Effector memory CD4-positive, alpha-beta T cell (primary cell): ENCODE results near the gene ELAC2.

Source experiments
- DNase-seq, 3 donors: peaks; one replicate each; pipeline ENCODE4 v3.0.0-alpha.2; 2020
- H3K27ac ChIP-seq: 2 replicates; pipeline ENCODE4 v1.7.0; 2013; ENCODE audit warnings: mild to moderate bottlenecking, low read length, moderate library complexity; ENCODE audit not compliant: insufficient read depth, poor library complexity, severe bottlenecking
- H3K27me3 ChIP-seq: replicated peaks from 2 replicates; pipeline ENCODE4 v1.7.0; 2013; ENCODE audit warnings: mild to moderate bottlenecking, low read length; ENCODE audit not compliant: insufficient read depth, control insufficient read depth, poor library complexity, severe bottlenecking
- H3K36me3 ChIP-seq: 2 replicates; pipeline ENCODE4 v1.7.0; 2013; ENCODE audit warnings: mild to moderate bottlenecking, low read length, moderate library complexity; ENCODE audit not compliant: control insufficient read depth, insufficient read depth
- H3K4me1 ChIP-seq: 2 replicates; pipeline ENCODE4 v1.7.0; 2013; ENCODE audit warnings: low read length, mild to moderate bottlenecking; ENCODE audit not compliant: control insufficient read depth, insufficient read depth, poor library complexity, severe bottlenecking
- H3K4me3 ChIP-seq: 2 replicates; pipeline ENCODE4 v1.7.0; 2013; ENCODE audit warnings: low read length, low read depth, mild to moderate bottlenecking; ENCODE audit not compliant: insufficient read depth, poor library complexity, severe bottlenecking
- H3K9me3 ChIP-seq: 2 replicates; pipeline ENCODE4 v1.7.0; 2013; ENCODE audit warnings: mild to moderate bottlenecking, low read length, moderate library complexity; ENCODE audit not compliant: control insufficient read depth

ELAC2 gene

GRCh38 chr17:12961655-12962054 lies 56.2 kb downstream of the ELAC2 start:
- Histone ChIP-seq H3K9me3 (no peaks in the 10 kb centered on the region), H3K4me3 (no peak overlapping the region), H3K27me3 (no peaks in the 10 kb centered on the region), H3K27ac (no peak overlapping the region), H3K4me1 (no peaks in the 10 kb centered on the region), H3K36me3 (no peaks in the 10 kb centered on the region)
- no peak for DNase-seq

- no peaks in the 10 kb centered on the region for H3K27me3 ChIP-seq
- H3K27ac ChIP-seq: no peak overlapping the region
- H3K4me1 ChIP-seq: no peaks in the 10 kb centered on the region
- no peaks in the 10 kb centered on the region for H3K9me3 ChIP-seq
- DNase-seq: no peak
- no peaks in the 10 kb centered on the region for H3K36me3 ChIP-seq
- no peak overlapping the region for H3K4me3 ChIP-seq
Observed at GRCh38 chr17:12959441-12959840, 58.4 kb downstream of the ELAC2 start.

GRCh38 chr17:12958786-12959185 lies 59.0 kb downstream of the ELAC2 start:
- Histone ChIP-seq H3K27me3 (no peaks in the 10 kb centered on the region), H3K9me3 (no peaks in the 10 kb centered on the region), H3K27ac (no peak overlapping the region), H3K4me1 (no peaks in the 10 kb centered on the region), H3K36me3 (no peaks in the 10 kb centered on the region), H3K4me3 (no peak overlapping the region)
- DNase-seq: no peak

- Histone ChIP-seq H3K27me3 (no peaks in the 10 kb centered on the region), H3K9me3 (no peaks in the 10 kb centered on the region), H3K4me1 (no peaks in the 10 kb centered on the region), H3K4me3 (no peak overlapping the region), H3K36me3 (no peaks in the 10 kb centered on the region), H3K27ac (no peak overlapping the region)
- DNase-seq: no peak
Observed at GRCh38 chr17:12955521-12955920, 62.3 kb downstream of the ELAC2 start.

- no peaks in the 10 kb centered on the region for H3K9me3 ChIP-seq
- no peaks in the 10 kb centered on the region for H3K36me3 ChIP-seq
- no peaks in the 10 kb centered on the region for H3K4me1 ChIP-seq
- no peak overlapping the region for H3K4me3 ChIP-seq
- DNase-seq: no peak
- H3K27ac ChIP-seq: no peak overlapping the region
- H3K27me3 ChIP-seq: no peaks in the 10 kb centered on the region
Observed at GRCh38 chr17:12953156-12953555, 64.7 kb downstream of the ELAC2 start.

GRCh38 chr17:12952012-12952411 lies 65.8 kb downstream of the ELAC2 start:
- Histone ChIP-seq H3K4me3 (no peak overlapping the region), H3K27ac (no peak overlapping the region), H3K4me1 (no peaks in the 10 kb centered on the region), H3K36me3 (no peaks in the 10 kb centered on the region), H3K27me3 (no peaks in the 10 kb centered on the region), H3K9me3 (no peaks in the 10 kb centered on the region)
- DNase-seq: no peak

GRCh38 chr17:12947047-12947446 lies 70.8 kb downstream of the ELAC2 start:
- Histone ChIP-seq H3K4me3 (no peak overlapping the region), H3K4me1 (no peaks in the 10 kb centered on the region), H3K27ac (no peak overlapping the region), H3K36me3 (no peaks in the 10 kb centered on the region), H3K9me3 (no peaks in the 10 kb centered on the region), H3K27me3 (no peaks in the 10 kb centered on the region)
- no peak for DNase-seq
